Mesendoderm (in vitro differentiated cells): ENCODE results near the gene NOXO1. TPM values are rescaled to one million over a fixed set of nuclear protein-coding genes. Genes with fewer than 3 reads are reported as not detected.

ENCODE experiments used
- DNase-seq: peaks from one replicate; pipeline ENCODE4 v3.0.0; 2013
- H2AK5ac ChIP-seq: 2 replicates; pipeline ENCODE4 v1.6.1; 2013; ENCODE audit warnings: low read length, inconsistent platforms
- H2BK120ac ChIP-seq: 2 replicates; pipeline ENCODE4 v1.6.1; 2013; ENCODE audit warnings: low read depth, mild to moderate bottlenecking, low read length, moderate library complexity, mixed read lengths
- H2BK15ac ChIP-seq: replicated peaks from 2 replicates; pipeline ENCODE4 v1.6.1; 2013; ENCODE audit warnings: low read depth, mild to moderate bottlenecking, moderate library complexity
- H2BK5ac ChIP-seq: 2 replicates; pipeline ENCODE4 v1.6.1; 2013; ENCODE audit warnings: low read length, inconsistent platforms
- H3K18ac ChIP-seq: 2 replicates; pipeline ENCODE4 v1.6.1; 2013; ENCODE audit warnings: mild to moderate bottlenecking, low read length, mixed read lengths
- H3K23ac ChIP-seq: one replicate; pipeline ENCODE4 v1.6.1; 2013; ENCODE audit warnings: low read length
- H3K27ac ChIP-seq: 2 replicates; pipeline ENCODE4 v1.5.1; 2013; ENCODE audit warnings: low read depth, mild to moderate bottlenecking, inconsistent platforms, low read length, moderate library complexity
- H3K27me3 ChIP-seq: 2 replicates; pipeline ENCODE4 v1.6.1; 2013; ENCODE audit warnings: low read length, control low read depth, mild to moderate bottlenecking, inconsistent platforms; ENCODE audit not compliant: insufficient read depth, poor library complexity
- H3K36me3 ChIP-seq: 2 replicates; pipeline ENCODE4 v1.6.1; 2013; ENCODE audit warnings: low read length, inconsistent platforms; ENCODE audit not compliant: control insufficient read depth, insufficient read depth
- H3K4ac ChIP-seq: one replicate; pipeline ENCODE4 v1.6.1; 2013; ENCODE audit warnings: low read depth, mild to moderate bottlenecking, low read length, moderate library complexity
- H3K4me1 ChIP-seq: 2 replicates; pipeline ENCODE4 v1.6.1; 2013; ENCODE audit warnings: low read depth, low read length, inconsistent platforms; ENCODE audit not compliant: control insufficient read depth
- H3K4me2 ChIP-seq: 2 replicates; pipeline ENCODE4 v1.6.1; 2013; ENCODE audit warnings: low read length
- H3K4me3 ChIP-seq: 2 replicates; pipeline ENCODE4 v1.5.1; 2013; ENCODE audit warnings: mild to moderate bottlenecking, low read length
- H3K56ac ChIP-seq: one replicate; pipeline ENCODE4 v1.6.1; 2013; ENCODE audit warnings: low read length
- H3K79me1 ChIP-seq: 2 replicates; pipeline ENCODE4 v1.6.1; 2013; ENCODE audit warnings: low read length, inconsistent platforms
- H3K79me2 ChIP-seq: 2 replicates; pipeline ENCODE4 v1.6.1; 2013; ENCODE audit warnings: mild to moderate bottlenecking, low read length; ENCODE audit not compliant: control insufficient read depth, insufficient read depth
- H3K9ac ChIP-seq: 2 replicates; pipeline ENCODE4 v1.6.1; 2013; ENCODE audit warnings: low read length, inconsistent platforms
- H4K5ac ChIP-seq: one replicate; pipeline ENCODE4 v1.6.1; 2013; ENCODE audit warnings: low read length
- H4K8ac ChIP-seq: one replicate; pipeline ENCODE4 v1.6.1; 2013; ENCODE audit warnings: low read depth, mild to moderate bottlenecking, control low read depth, low read length, moderate library complexity
- WGBS: extraction: QIAGEN DNeasy Blood & Tissue Kit; methylation state at CpG from one replicate; pipeline ENCODE4 v1.1.7; 2013; ENCODE audit warnings: low lambda C conversion rate, missing lambda C conversion rate; ENCODE audit not compliant: insufficient coverage; ENCODE audit errors: extremely low coverage; 5-methylcytosine and 5-hydroxymethylcytosine counted together
- small RNA-seq: library from polyadenylated mRNA; stranded (forward); fragments of <200 nt; extraction: miRNeasy Mini kit (QIAGEN cat#:217004); gene quantifications from one replicate; pipeline ENCODE3, GENCODE V24; 2013; ENCODE audit not compliant: insufficient read depth

The NOXO1 gene

DNA sequence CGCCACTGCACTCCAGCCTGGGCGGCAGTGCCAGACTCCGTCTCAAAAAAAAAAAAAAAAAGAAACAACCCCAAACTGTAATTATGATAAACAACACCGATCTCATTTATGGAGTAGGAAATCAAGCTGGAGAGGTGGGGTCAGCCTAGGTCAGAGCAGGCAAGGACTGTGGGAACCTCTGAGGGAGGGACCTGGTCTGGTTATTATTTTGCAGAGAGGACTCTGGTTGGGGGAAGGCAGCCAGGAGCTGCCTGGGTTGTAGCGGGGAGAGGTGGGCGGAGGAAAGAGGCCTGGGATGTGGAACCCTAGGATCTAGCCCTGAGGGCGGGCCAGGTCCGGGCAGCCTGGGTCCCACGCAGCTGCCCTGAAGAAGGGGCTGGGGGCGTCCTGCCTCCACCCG lies 52.2 kb downstream of the NOXO1 start:
- H3K27ac ChIP-seq = no peak overlapping the region
- H2BK15ac ChIP-seq = no peak overlapping the region
- no CpG with 5 or more reads among the region's 11 CpGs for whole genome bisulfite sequencing
- H2BK5ac ChIP-seq = no peak overlapping the region
- no peaks in the 10 kb centered on the region for H3K27me3 ChIP-seq
- H3K36me3 ChIP-seq = no peaks in the 10 kb centered on the region
- peak overlapping the region; percentile 91 for H3K56ac ChIP-seq
- H3K4me3 ChIP-seq = no peak overlapping the region
- H2BK120ac ChIP-seq = no peak overlapping the region
- no peaks in the 10 kb centered on the region for H3K79me2 ChIP-seq
- peak overlapping the region; percentile 1 for H3K4me2 ChIP-seq
- no peak overlapping the region for H2AK5ac ChIP-seq
- peak overlapping the region; percentile 45 for H3K9ac ChIP-seq
- H3K18ac ChIP-seq = peak overlapping the region; percentile 89
- no peaks in the 10 kb centered on the region for H3K4me1 ChIP-seq
- H4K8ac ChIP-seq = no peak overlapping the region
- DNase-seq = no peak
- no peaks in the 10 kb centered on the region for H3K79me1 ChIP-seq
- H3K4ac ChIP-seq = peak overlapping the region; percentile 60
- no peak overlapping the region for H4K5ac ChIP-seq
- no peak overlapping the region for H3K23ac ChIP-seq

Small RNAs within 50 kb of the gene (small RNA-seq; reads per million reads assigned to genes)
- gene AC005363.2 = 0.90 reads per million
- gene RN7SL219P = not detected
- gene SNORA10 = not detected
- gene SNORA64 = not detected
